Prostate gland (tissue), 2 donors: ENCODE measurements around the gene RECK. TPM values are rescaled to one million over a fixed set of nuclear protein-coding genes. Genes with fewer than 3 reads are reported as not detected.

Source experiments
- DNase-seq: peaks from one replicate; pipeline ENCODE4 v3.0.0-alpha.2; 2019; ENCODE audit warnings: low spot score
- H3K27ac ChIP-seq, 2 donors: fragments of 200-600 bp; sonication (generic); 2 replicates each; pipeline ENCODE4 v1.5.1; 2017 to 2019
- H3K27me3 ChIP-seq: fragments of 200-600 bp; sonication (generic); replicated peaks from 2 replicates; pipeline ENCODE4 v1.5.1; 2019; ENCODE audit not compliant: insufficient read depth
- H3K36me3 ChIP-seq, 2 donors: fragments of 200-600 bp; sonication (generic); 1 replicate in 1 of 2; 2 replicates in 1 of 2; pipeline versions ENCODE4 v1.5.1 to v1.8.1; 2017 to 2019
- H3K4me1 ChIP-seq: fragments of 200-600 bp; sonication (generic); replicated peaks from 2 replicates; pipeline ENCODE4 v1.5.1; 2019
- H3K4me3 ChIP-seq, 2 donors: fragments of 200-600 bp; sonication (generic); 2 replicates each; pipeline ENCODE4 v1.5.1; 2017 to 2019
- H3K9me3 ChIP-seq: fragments of 200-600 bp; sonication (generic); 2 replicates; pipeline ENCODE4 v1.5.1; 2017
- CTCF ChIP-seq, 4 experiments: fragments of 200-600 bp in 2 of 4; fragments of 450-650 bp in 2 of 4; sonication (generic) in 2 of 4; IDR thresholded peaks; 1 replicate in 3 of 4; 2 replicates in 1 of 4; pipeline ENCODE4 v1.5.1; 2016 to 2019; ENCODE audit warnings: antibody characterized with exemption in 4 of 4, mild to moderate bottlenecking in 2 of 4, moderate library complexity in 2 of 4
- POLR2A ChIP-seq: fragments of 450-650 bp; IDR thresholded peaks from one replicate; pipeline ENCODE4 v1.6.1; 2016; ENCODE audit warnings: antibody characterized with exemption, mild to moderate bottlenecking
- POLR2AphosphoS5 ChIP-seq: sonication (generic); formaldehyde crosslinking; IDR thresholded peaks from one replicate; pipeline ENCODE4 v1.6.1; 2017; ENCODE audit warnings: antibody characterized with exemption
- WGBS: methylation state at CpG from one replicate; pipeline ENCODE4 v1.1.5; 2018; 5-methylcytosine and 5-hydroxymethylcytosine counted together
- intact Hi-C: fragments of 100-400 bp; cut with DNase I; formaldehyde crosslinking; loops from one replicate; pipeline ENCODE4 v1.14.2; 2022
- total RNA-seq, 2 donors: library from RNA; depleted of rRNA; stranded (reverse); fragments of >200 nt; gene quantifications; one replicate each; pipeline ENCODE4 v1.1.0, GENCODE V29; 2016

RECK gene
- total RNA-seq, 2 donors from 2014 or later = 6.1 to 7.7 TPM

DNA sequence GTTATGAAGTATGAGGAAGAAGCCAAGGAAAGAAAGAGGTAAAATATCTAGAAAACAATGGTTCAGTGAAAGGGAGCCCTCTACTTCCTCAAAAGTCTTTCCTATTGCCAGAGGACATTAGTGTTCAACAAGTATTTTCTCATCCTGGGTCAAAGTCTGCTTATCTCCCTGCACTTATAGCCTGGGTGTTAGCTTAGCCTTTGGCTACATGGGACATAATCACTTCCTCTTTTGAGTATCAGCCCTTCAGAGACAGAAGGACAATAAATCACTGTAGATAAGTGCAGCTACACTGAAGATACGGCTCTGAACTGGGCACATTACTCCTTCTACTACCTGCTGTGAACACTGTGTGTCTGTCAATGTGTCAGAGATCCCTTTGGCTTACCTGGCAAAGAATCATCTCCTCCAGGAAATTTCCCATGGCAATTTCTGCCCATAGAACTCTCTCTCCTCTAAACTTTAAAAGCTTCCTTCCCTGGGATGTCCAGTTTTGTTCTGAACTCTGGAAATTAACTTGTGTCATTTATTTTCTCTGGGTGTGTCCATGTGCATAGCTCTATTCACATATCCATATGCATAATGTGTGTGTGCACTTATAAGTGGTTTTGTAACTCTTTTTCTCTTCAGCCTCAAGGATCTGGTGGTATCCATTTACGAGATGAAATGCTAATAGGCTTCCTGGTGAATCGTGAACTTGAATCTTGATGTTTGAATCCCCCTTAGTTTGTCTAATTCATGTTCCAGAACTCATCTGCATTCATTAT is 30.0 kb upstream of the RECK start:
- intact Hi-C loops = no loop called here

DNA sequence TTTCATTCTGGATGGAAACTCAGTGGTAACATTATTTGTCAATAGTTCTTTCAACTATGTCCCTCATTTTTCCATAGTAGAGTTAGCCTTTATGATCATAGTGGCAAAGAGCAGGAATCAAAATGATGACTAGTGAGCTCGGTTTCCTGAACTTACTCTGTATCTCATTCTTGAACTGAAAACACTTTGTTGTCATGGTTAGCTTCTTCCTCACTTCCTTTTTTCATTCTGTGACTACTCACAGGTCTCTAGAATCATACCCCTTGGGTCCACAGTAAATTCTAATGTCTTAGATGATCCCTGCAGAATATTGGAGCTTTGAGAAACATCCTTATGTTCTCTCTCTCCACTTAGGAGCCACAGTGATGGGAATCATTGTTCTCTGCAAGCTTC is 29.4 kb upstream of the RECK start:
- intact Hi-C loops = no loop called here
- Histone ChIP-seq H3K27ac (no peak overlapping the region), H3K36me3 (no peaks in the 10 kb centered on the region), H3K4me1 (no peaks in the 10 kb centered on the region), H3K9me3 (no peaks in the 10 kb centered on the region), H3K27me3 (no peaks in the 10 kb centered on the region), H3K4me3 (no peak overlapping the region)
- TF ChIP-seq CTCF (IDR thresholded peaks at IDR 0.05) (no peak), POLR2A (no peak), POLR2AphosphoS5 (no peak)
- WGBS = 100% methylated on average over 1 of the region's 1 CpG
- no peak for DNase-seq

More for the DNA sequence above, 30.0 kb upstream of the RECK start:
- H3K27me3 ChIP-seq = no peaks in the 10 kb centered on the region
- H3K9me3 ChIP-seq = no peaks in the 10 kb centered on the region
- 73% methylated on average over 3 of the region's 3 CpGs for WGBS
- no peaks in the 10 kb centered on the region for H3K36me3 ChIP-seq
- no peaks in the 10 kb centered on the region for H3K4me1 ChIP-seq
- H3K4me3 ChIP-seq = no peak overlapping the region
- no peak overlapping the region for H3K27ac ChIP-seq
- DNase-seq = no peak
- TF ChIP-seq POLR2A (no peak), CTCF (IDR thresholded peaks at IDR 0.05) (no peak), POLR2AphosphoS5 (no peak)

- Histone ChIP-seq H3K4me1 (no peaks in the 10 kb centered on the region), H3K4me3 (no peak overlapping the region), H3K36me3 (no peaks in the 10 kb centered on the region), H3K27ac (no peak overlapping the region), H3K27me3 (no peaks in the 10 kb centered on the region), H3K9me3 (no peaks in the 10 kb centered on the region)
- intact Hi-C loops = no loop called here
- no peak for DNase-seq
- TF ChIP-seq POLR2A = no peak
- 92% methylated on average over 2 of the region's 2 CpGs for WGBS
Observed at GRCh38 chr9:36007852-36008251, 28.9 kb upstream of the RECK start.

DNA sequence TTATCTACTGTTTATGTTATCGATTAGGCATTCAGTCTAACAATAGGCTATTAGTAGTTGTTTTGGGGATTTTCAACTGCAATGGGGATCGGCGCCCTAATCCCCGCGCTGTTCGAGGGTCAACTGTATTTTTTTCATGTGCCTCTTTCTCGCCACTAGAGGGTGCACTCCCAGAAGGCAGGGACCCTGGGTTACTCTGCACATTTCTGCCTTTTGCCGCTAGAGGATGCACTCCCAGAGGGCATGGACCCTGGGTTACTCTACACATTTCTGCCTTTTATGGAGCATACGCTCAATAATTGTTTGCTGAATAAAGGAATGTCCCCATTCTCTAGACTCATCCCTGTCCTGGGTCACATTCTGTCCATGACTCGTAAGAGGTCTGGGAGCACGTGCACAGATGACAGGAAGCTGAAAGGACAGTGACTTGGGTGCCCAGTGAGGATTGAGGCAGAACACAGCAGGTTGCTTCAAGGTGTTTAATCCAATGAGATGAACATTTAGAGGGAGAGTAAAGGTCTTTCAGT is 27.9 kb upstream of the RECK start:
- H3K27me3 ChIP-seq = no peaks in the 10 kb centered on the region
- intact Hi-C loops = no loop called here
- H3K4me1 ChIP-seq = no peaks in the 10 kb centered on the region
- H3K9me3 ChIP-seq = no peaks in the 10 kb centered on the region
- TF ChIP-seq POLR2AphosphoS5 = peak; percentile 41
- TF ChIP-seq POLR2A = no peak
- TF ChIP-seq CTCF (IDR thresholded peaks at IDR 0.05) = peak; percentile 79 to 91 (median 89)
- no peak overlapping the region for H3K4me3 ChIP-seq
- WGBS = 12% methylated on average over 11 of the region's 11 CpGs
- peak; percentile 48 for DNase-seq
- no peaks in the 10 kb centered on the region for H3K36me3 ChIP-seq
- no peak overlapping the region for H3K27ac ChIP-seq

- no peak overlapping the region for H3K4me3 ChIP-seq
- intact Hi-C loops = loop anchor here (5.0 kb wide), 1 partner anchor 109 kb away; no protein-coding TSS in a partner anchor
- 41% methylated on average over 3 of the region's 3 CpGs for WGBS
- no peak overlapping the region for H3K27ac ChIP-seq
- no peaks in the 10 kb centered on the region for H3K27me3 ChIP-seq
- TF ChIP-seq POLR2AphosphoS5 = no peak
- TF ChIP-seq POLR2A = no peak
- no peaks in the 10 kb centered on the region for H3K4me1 ChIP-seq
- DNase-seq = no peak
- H3K9me3 ChIP-seq = no peaks in the 10 kb centered on the region
- H3K36me3 ChIP-seq = no peaks in the 10 kb centered on the region
Observed at GRCh38 chr9:36011379-36011778, 25.3 kb upstream of the RECK start.

- H3K4me3 ChIP-seq = no peak overlapping the region
- 92% methylated on average over 2 of the region's 2 CpGs for WGBS
- H3K27me3 ChIP-seq = no peaks in the 10 kb centered on the region
- no peaks in the 10 kb centered on the region for H3K9me3 ChIP-seq
- H3K36me3 ChIP-seq = no peaks in the 10 kb centered on the region
- DNase-seq = no peak
- intact Hi-C loops = no loop called here
- H3K4me1 ChIP-seq = no peaks in the 10 kb centered on the region
- TF ChIP-seq CTCF (IDR thresholded peaks at IDR 0.05) (no peak), POLR2AphosphoS5 (no peak), POLR2A (no peak)
- H3K27ac ChIP-seq = no peak overlapping the region
Observed at GRCh38 chr9:36017278-36017677, 19.4 kb upstream of the RECK start.
